ENCODE measurements around the gene PLPPR3.
A peak's percentile ranks its signal among the peaks of the same experiment; 100 is the strongest.

Gene PLPPR3

DNA sequence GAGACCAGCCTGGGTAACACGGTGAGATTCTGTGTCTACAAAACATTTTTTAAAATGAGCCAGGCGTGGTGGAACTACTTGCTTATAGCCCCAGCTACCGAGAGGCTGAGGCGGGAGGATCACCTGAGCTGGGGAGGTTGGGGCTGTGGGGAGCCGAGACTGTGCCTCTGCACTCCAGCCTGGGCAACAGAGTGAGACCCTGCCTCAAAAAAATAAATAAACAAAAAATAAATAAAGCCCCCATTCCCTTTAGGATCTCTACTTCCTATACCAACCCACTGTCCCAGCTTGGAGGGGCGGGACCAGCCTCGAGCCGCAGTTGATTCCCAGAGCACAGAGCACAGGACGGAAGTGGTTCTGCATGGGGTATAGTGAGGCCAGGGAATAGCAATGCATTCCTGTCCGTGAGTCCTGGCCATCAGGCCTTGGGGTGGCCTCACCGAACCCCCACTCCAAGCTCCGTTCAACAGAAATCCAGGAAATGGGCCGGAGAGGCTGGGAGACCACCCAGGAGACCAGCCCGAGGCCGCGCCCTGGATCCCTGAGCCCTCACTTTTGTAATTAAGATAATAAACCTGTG, 29.4 kb downstream of the PLPPR3 start:
- Histone ChIP-seq H3K36me3 (ENCODE audit: insufficient read depth, low read length) (no peaks in the 10 kb centered on the region), H3K9ac (ENCODE audit: low read depth, low read length) (no peak overlapping the region), H3K9me3 (ENCODE audit: control insufficient read depth, insufficient read depth, low read length) (no peaks in the 10 kb centered on the region), H3K4me1 (ENCODE audit: insufficient read depth, low read length) (peaks cover 21% of the 10 kb centered on the region; the same call in 1 of the 2 replicates)

- Histone ChIP-seq H3K9me3 (ENCODE audit: control insufficient read depth, insufficient read depth, low read length) (no peaks in the 10 kb centered on the region), H3K9ac (ENCODE audit: low read depth, low read length) (no peak overlapping the region), H3K36me3 (ENCODE audit: insufficient read depth, low read length) (no peaks in the 10 kb centered on the region), H3K4me1 (ENCODE audit: insufficient read depth, low read length) (peaks cover 21% of the 10 kb centered on the region; the same call in 1 of the 2 replicates)
These were observed 30.0 kb downstream of the PLPPR3 start for GRCh38 chr19:791567-792305.

DNA sequence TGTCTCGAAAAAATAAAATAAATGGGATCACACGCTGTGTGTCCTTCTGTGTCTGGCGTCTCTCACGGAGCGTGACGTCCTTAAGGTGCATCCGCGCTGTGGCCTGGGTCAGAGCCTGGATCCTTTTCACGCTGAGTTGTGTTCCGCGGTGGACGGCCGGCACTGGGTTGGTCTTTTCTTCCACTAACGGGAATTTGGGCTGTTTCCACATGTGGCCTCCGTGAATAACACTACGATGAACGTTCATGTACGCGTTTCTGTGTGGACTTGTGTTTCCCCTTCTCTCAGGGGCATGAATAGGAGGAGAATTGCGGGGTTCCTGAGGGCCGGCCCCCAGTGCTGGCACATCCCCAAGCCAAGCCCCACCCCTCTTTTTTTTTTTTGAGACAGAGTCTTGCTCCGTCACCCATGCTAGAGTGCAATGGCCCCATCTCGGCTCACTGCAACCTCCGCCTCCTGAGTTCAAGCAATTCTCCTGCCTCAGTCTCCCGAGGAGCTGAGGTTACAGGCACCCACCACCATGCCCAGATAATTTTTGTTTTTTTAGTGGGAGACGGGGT, 30.7 kb downstream of the PLPPR3 start:
- H3K9ac ChIP-seq (ENCODE audit: low read depth, low read length): no peak overlapping the region
- H3K36me3 ChIP-seq (ENCODE audit: insufficient read depth, low read length): no peaks in the 10 kb centered on the region
- peaks cover 21% of the 10 kb centered on the region; the same call in 1 of the 2 replicates for H3K4me1 ChIP-seq (ENCODE audit: insufficient read depth, low read length)
- no peaks in the 10 kb centered on the region for H3K9me3 ChIP-seq (ENCODE audit: control insufficient read depth, insufficient read depth, low read length)

DNA sequence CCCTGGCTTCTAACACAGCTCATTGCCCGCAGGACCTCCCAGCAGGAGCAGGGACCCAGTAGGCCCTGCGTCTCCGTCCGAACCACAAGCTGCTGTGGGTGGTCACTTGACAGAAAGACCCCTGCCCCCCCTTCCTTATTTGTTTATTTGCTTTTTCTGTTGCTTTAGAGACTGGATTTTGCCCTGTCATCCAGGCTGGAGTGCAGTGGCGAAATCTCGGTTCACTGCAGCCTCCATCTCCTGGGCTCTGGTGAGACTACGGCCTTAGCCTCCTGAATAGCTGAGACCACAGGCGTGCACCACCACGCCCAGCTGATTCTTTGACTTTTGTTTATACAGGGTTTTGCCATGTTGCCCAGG, 32.1 kb downstream of the PLPPR3 start:
- Histone ChIP-seq H3K4me1 (ENCODE audit: insufficient read depth, low read length) (peaks cover 21% of the 10 kb centered on the region; the same call in 1 of the 2 replicates), H3K9ac (ENCODE audit: low read depth, low read length) (peak overlapping the region; percentile 19; the same call in 1 of the 2 replicates)

GRCh38 chr19:788983-789700, 32.6 kb downstream of the PLPPR3 start:
- Histone ChIP-seq H3K36me3 (ENCODE audit: insufficient read depth, low read length) (no peaks in the 10 kb centered on the region), H3K9ac (ENCODE audit: low read depth, low read length) (peak overlapping the region; percentile 19), H3K9me3 (ENCODE audit: control insufficient read depth, insufficient read depth, low read length) (no peaks in the 10 kb centered on the region), H3K4me1 (ENCODE audit: insufficient read depth, low read length) (peaks cover 21% of the 10 kb centered on the region; the same call in 1 of the 2 replicates)

More for the DNA sequence above, 32.1 kb downstream of the PLPPR3 start:
- no peaks in the 10 kb centered on the region for H3K36me3 ChIP-seq (ENCODE audit: insufficient read depth, low read length)
- H3K9me3 ChIP-seq (ENCODE audit: control insufficient read depth, insufficient read depth, low read length): no peaks in the 10 kb centered on the region

- H3K9me3 ChIP-seq (ENCODE audit: control insufficient read depth, insufficient read depth, low read length): no peaks in the 10 kb centered on the region
- H3K9ac ChIP-seq (ENCODE audit: low read depth, low read length): no peak overlapping the region
- peaks cover 21% of the 10 kb centered on the region; the same call in 1 of the 2 replicates for H3K4me1 ChIP-seq (ENCODE audit: insufficient read depth, low read length)
- H3K36me3 ChIP-seq (ENCODE audit: insufficient read depth, low read length): no peaks in the 10 kb centered on the region
These were observed 33.1 kb downstream of the PLPPR3 start for GRCh38 chr19:788686-788982.

DNA sequence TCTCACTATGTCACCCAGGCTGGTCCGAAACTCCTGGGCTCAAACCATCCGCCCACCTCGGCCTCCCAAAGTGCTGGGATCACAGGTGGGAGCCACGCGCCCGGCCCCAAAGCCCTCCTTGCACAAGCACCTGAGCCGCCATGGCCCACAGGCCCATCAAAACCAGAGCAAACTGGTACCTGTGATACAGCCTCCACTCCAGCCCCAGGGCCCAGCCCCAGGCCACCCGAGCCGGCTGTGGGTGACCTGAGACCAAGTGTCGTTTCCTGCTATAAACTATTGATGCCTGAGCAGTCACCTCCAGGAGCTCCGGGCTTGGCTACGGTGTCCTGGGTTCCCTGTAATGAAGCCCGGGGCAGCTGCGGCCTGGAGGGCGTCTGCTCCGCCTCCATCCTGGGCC, 34.2 kb downstream of the PLPPR3 start:
- H3K36me3 ChIP-seq (ENCODE audit: insufficient read depth, low read length): no peaks in the 10 kb centered on the region
- H3K9me3 ChIP-seq (ENCODE audit: control insufficient read depth, insufficient read depth, low read length): no peaks in the 10 kb centered on the region
- peaks cover 21% of the 10 kb centered on the region; the same call in 1 of the 2 replicates for H3K4me1 ChIP-seq (ENCODE audit: insufficient read depth, low read length)
- no peak overlapping the region for H3K9ac ChIP-seq (ENCODE audit: low read depth, low read length)

DNA sequence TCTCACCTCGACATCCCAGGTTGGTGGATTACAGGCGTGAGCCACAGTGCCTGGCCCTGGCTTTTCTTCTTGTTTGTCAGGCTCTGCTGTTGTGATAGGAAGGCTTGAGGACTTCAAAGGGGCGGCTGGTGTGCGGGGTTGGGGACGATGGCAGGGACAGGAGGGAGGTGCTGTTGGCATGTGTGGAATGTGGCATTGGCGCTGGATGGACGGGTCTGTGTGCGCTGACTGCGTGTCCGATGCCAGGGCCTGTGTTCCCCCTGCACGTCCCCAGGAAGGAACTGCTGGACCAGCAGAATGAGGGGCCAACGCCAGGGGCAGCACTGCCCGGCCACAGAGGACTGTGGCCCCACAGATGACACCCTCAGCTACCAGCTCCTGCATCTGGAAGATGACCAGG, 37.2 kb downstream of the PLPPR3 start:
- H3K4me1 ChIP-seq (ENCODE audit: insufficient read depth, low read length): peaks cover 10% of the 10 kb centered on the region; the same call in 1 of the 2 replicates
- no peaks in the 10 kb centered on the region for H3K36me3 ChIP-seq (ENCODE audit: insufficient read depth, low read length)
- no peaks in the 10 kb centered on the region for H3K9me3 ChIP-seq (ENCODE audit: control insufficient read depth, insufficient read depth, low read length)
- H3K9ac ChIP-seq (ENCODE audit: low read depth, low read length): no peak overlapping the region

DNA sequence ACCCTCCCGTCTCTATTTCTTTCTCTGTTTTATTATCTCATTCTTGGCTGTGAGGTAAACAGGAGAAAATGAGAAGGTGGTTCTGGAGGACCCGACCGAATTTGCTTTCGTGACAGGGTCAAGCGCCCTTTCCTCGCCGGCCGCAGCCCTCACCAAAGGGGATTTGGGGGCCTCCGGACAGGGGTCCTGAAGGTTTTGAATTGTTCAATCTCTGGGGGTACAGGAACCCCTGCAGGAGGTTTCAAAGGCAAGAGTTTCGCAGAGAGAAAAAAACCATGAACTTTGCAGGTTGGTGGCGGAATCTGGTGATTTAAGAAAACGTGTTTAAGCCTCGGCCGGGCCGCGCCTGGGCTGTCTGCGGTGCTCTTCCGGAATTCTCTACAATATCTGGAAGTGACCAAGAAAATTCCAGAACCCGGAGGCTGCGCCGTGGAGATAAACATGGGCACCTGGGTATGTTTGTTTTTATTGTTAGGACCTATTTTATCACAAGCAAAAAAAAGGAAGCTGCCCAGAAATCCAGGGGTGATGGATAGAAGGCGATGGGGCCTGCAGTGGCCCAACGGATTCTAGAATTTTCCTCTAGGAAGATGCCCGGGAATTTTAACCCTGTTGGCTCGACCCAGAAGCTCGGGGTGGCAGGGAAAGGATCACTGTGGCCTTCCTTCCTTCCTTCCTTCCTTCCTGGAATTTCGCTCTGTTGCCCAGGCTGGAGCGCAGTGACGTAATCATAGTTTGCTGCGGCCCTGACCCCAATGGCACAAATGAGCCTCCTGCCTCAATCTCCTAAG, 38.7 kb downstream of the PLPPR3 start:
- no peaks in the 10 kb centered on the region; the same call in 1 of the 2 replicates for H3K4me1 ChIP-seq (ENCODE audit: insufficient read depth, low read length)
- H3K9me3 ChIP-seq (ENCODE audit: control insufficient read depth, insufficient read depth, low read length): no peaks in the 10 kb centered on the region
- no peaks in the 10 kb centered on the region for H3K36me3 ChIP-seq (ENCODE audit: insufficient read depth, low read length)
- peak overlapping the region; percentile 66 for H3K9ac ChIP-seq (ENCODE audit: low read depth, low read length)

GRCh38 chr19:782185-782877, 39.4 kb downstream of the PLPPR3 start:
- no peaks in the 10 kb centered on the region for H3K9me3 ChIP-seq (ENCODE audit: control insufficient read depth, insufficient read depth, low read length)
- no peaks in the 10 kb centered on the region for H3K36me3 ChIP-seq (ENCODE audit: insufficient read depth, low read length)
- peak overlapping the region; percentile 66 for H3K9ac ChIP-seq (ENCODE audit: low read depth, low read length)
- no peaks in the 10 kb centered on the region; the same call in 1 of the 2 replicates for H3K4me1 ChIP-seq (ENCODE audit: insufficient read depth, low read length)

DNA sequence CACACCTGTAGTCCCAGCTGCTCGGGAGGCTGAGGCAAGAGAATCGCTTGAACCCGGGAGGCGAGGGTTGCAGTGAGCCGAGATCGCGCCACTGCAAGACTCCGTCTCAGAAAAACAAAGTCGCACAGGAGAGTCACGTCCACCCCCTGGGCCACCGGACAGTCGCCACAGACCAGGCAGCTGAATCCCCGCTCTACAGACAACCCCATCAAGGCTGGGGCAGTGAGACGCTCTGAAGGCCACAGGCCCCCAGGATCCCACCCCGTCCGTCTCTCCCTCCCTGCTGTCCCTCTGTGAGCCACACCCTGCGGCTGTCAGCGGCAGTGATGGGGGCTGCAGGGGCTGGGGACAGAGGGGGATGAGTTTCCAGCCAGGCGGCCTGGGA, 40.0 kb downstream of the PLPPR3 start:
- no peaks in the 10 kb centered on the region for H3K36me3 ChIP-seq (ENCODE audit: insufficient read depth, low read length)
- no peaks in the 10 kb centered on the region; the same call in 1 of the 2 replicates for H3K4me1 ChIP-seq (ENCODE audit: insufficient read depth, low read length)
- peak overlapping the region; percentile 66 for H3K9ac ChIP-seq (ENCODE audit: low read depth, low read length)

DNA sequence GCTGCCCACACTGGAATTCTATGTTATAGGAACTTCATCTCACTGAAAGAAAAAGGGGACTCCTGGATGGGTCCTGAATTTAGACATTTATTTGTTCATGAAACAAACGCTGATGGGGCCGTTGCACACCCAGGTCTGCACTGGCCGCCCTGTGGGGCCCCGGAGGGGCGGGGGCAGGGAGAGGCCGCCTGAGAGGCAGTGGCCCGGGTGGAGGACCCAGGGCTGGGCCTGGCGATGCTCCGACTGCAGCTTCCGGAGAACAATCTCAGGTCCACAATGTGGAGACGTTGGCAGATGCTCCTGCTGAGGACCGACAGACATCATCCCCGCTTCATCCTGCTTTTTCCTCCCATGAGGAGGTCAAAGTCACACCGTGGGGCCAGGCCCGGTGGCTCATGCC, 40.8 kb downstream of the PLPPR3 start:
- Histone ChIP-seq H3K36me3 (ENCODE audit: insufficient read depth, low read length) (no peaks in the 10 kb centered on the region), H3K9ac (ENCODE audit: low read depth, low read length) (no peak overlapping the region), H3K9me3 (ENCODE audit: control insufficient read depth, insufficient read depth, low read length) (no peaks in the 10 kb centered on the region), H3K4me1 (ENCODE audit: insufficient read depth, low read length) (no peaks in the 10 kb centered on the region; the same call in 1 of the 2 replicates)

More for the DNA sequence above, 40.0 kb downstream of the PLPPR3 start:
- no peaks in the 10 kb centered on the region for H3K9me3 ChIP-seq (ENCODE audit: control insufficient read depth, insufficient read depth, low read length)

DNA sequence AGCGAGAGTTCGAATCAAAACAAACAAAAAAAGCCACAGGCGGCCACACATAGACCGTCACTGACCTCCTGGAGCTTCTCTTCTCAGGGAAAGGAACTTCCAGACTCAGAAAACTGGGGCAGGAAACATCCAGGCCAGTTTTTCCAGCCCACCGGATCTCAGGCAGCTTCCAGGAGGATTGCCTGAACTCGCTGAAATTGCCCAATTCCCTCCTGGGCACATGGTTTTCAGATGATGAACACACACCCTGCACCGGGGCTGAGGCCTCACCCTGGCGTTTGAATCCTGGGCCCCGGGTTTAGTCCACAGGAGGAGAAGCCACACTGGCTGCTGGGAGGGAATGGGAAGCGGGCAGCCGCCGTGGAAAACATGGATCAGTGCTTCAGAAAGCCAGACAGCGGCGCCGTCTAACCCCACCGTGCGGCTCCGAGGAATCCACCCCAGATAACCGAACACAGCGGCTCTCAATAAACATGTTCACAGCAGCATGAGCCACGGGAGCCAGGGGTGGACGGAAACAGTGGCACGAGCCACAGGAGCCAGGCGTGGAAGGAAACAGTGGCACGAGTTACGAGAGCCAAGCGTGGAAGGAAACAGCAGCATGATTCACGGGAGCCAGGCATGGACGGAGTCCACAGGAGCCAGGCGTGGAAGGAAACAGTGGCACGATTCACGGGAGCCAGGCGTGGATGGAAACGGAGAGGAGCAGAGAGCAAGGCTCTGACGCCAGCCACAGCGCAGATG, 42.7 kb downstream of the PLPPR3 start:
- H3K36me3 ChIP-seq (ENCODE audit: insufficient read depth, low read length): no peaks in the 10 kb centered on the region
- H3K9ac ChIP-seq (ENCODE audit: low read depth, low read length): no peak overlapping the region
- H3K9me3 ChIP-seq (ENCODE audit: control insufficient read depth, insufficient read depth, low read length): no peaks in the 10 kb centered on the region
- H3K4me1 ChIP-seq (ENCODE audit: insufficient read depth, low read length): no peaks in the 10 kb centered on the region; the same call in 1 of the 2 replicates

All from ES-I3 (cell line).